M059J (cell line): ENCODE measurements around the gene TRIM41. TPM values are rescaled to one million over a fixed set of nuclear protein-coding genes. Genes with fewer than 3 reads are reported as not detected.
"Not testable (repeated sequence)": the region's sequence is repeated elsewhere in the genome, so short reads cannot be mapped to it uniquely, and the experiment has no call there.

Experiments used
- DNase-seq: peaks from one replicate; pipeline ENCODE4 v3.0.0-alpha.2; 2012; ENCODE audit warnings: low read depth
- total RNA-seq: library from RNA; depleted of rRNA; stranded (reverse); fragments of >200 nt; shearing (Covaris generic); gene quantifications from 2 replicates; pipeline ENCODE4 v1.2.3, GENCODE V29; 2014; rRNA removed

Gene TRIM41
- total RNA-seq, 1 experiment from 2014 or later: 9.0 TPM

DNA sequence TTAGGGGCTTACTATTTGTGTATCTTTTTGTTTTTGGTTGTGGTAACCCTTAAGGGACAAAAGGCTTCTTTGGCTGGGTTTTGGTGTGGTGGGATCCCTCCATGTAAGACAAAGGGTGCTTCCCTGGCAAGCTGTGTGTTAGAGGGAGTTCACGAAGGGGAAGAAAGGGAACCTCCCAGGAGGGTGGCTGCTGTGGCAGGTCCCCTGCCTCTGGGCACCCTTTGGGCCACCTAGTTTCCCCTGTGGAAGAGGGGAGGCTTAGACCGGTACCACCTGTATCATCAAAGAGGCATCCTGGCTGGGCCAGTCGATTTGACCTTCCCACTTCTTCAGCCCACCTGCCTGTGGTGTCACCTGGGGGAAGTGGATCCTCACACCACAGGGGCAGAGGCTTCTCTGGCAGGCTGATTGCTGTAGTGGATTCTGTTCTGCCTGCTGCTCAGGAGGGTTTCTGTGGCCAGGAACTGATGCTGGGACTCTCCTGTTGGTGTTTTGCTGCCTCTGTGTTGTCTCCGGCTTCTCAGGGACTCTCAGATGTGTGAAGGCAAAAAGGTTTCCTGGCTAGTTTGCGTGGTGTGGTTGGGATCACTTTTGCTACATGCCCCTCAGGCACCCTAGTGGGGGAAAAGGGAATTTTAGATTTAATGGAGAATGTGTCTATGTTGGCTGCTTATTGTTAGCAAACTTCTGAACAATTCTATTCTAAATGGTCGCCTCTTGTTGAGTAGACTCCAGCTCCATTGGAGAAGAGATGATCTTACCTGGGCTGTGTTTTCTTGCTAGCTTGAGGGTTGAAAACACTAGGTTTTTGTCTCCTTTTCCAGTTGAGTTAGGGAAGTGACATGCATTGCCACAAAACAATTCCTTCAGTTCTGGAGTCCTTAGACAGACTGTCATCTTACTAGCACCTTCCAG, 61.0 kb downstream of the TRIM41 start:
- DNase-seq: not testable (repeated sequence)

Other genes with a start within 250 kb of the TRIM41 start
- not detected in 2 replicates for gene BTNL3, start 234.4 kb upstream of the TRIM41 start, total RNA-seq
- gene BTNL9, start 183.0 kb upstream of the TRIM41 start, total RNA-seq: not detected in 2 replicates
- not detected in 2 replicates for gene OR2V1, start 92.1 kb upstream of the TRIM41 start, total RNA-seq
- gene OR2V2, start 75.7 kb upstream of the TRIM41 start, total RNA-seq: not detected in 2 replicates
- 1.6 and 3.2 TPM in 2 replicates for gene TRIM7, start 18.1 kb upstream of the TRIM41 start, total RNA-seq
- 1,818 and 1,864 TPM in 2 replicates for gene RACK1, start 20.6 kb downstream of the TRIM41 start, total RNA-seq
- gene TRIM52, start 37.9 kb downstream of the TRIM41 start, total RNA-seq: 2.2 and 5.7 TPM in 2 replicates
- not detected in 2 replicates for gene OR4F3, start 144.0 kb downstream of the TRIM41 start, total RNA-seq